Subcutaneous abdominal adipose tissue (tissue), 5 donors: ENCODE measurements around the gene RGS7.

Experiments used
- H3K27ac ChIP-seq: one replicate; pipeline ENCODE4 v1.7.0; 2013; ENCODE audit warnings: low read depth, mild to moderate bottlenecking, inconsistent platforms, low read length, moderate library complexity
- H3K27me3 ChIP-seq, 5 donors: one replicate each; pipeline ENCODE4 v1.7.0; 2013; ENCODE audit warnings: low read length in 5 of 5, inconsistent platforms in 1 of 5; ENCODE audit not compliant: control insufficient read depth in 5 of 5, insufficient read depth in 4 of 5
- H3K36me3 ChIP-seq, 5 donors: one replicate each; pipeline ENCODE4 v1.7.0; 2013; ENCODE audit warnings: low read length in 5 of 5; ENCODE audit not compliant: control insufficient read depth in 5 of 5, insufficient read depth in 5 of 5
- H3K4me1 ChIP-seq, 5 donors: one replicate each; pipeline ENCODE4 v1.7.0; 2013; ENCODE audit warnings: low read length in 5 of 5, mild to moderate bottlenecking in 3 of 5, moderate library complexity in 1 of 5; ENCODE audit not compliant: control insufficient read depth in 5 of 5, insufficient read depth in 5 of 5
- H3K4me3 ChIP-seq, 5 donors: one replicate each; pipeline ENCODE4 v1.7.0; 2013; ENCODE audit warnings: low read length in 5 of 5, low read depth in 1 of 5
- H3K9ac ChIP-seq, 5 donors: one replicate each; pipeline ENCODE4 v1.7.0; 2013; ENCODE audit warnings: low read length in 5 of 5, mild to moderate bottlenecking in 4 of 5, moderate library complexity in 3 of 5
- H3K9me3 ChIP-seq, 5 donors: one replicate each; pipeline ENCODE4 v1.7.0; 2013; ENCODE audit warnings: low read length in 5 of 5; ENCODE audit not compliant: control insufficient read depth in 5 of 5
- donor health status: healthy.
- donor health status: healthy.
- donor health status: healthy.
- donor health status: healthy.
- donor health status: healthy.

Gene RGS7

GRCh38 chr1:241138248-241138647 is 218.8 kb downstream of the RGS7 start:
- H3K27me3 ChIP-seq = no peaks in the 10 kb centered on the region
- H3K9me3 ChIP-seq = no peaks in the 10 kb centered on the region
- H3K9ac ChIP-seq = no peak overlapping the region
- no peaks in the 10 kb centered on the region for H3K4me1 ChIP-seq
- H3K27ac ChIP-seq = no peak overlapping the region
- H3K36me3 ChIP-seq = no peaks in the 10 kb centered on the region
- no peak overlapping the region for H3K4me3 ChIP-seq

- H3K27ac ChIP-seq = no peak overlapping the region
- H3K4me3 ChIP-seq = no peak overlapping the region
- no peaks in the 10 kb centered on the region for H3K9me3 ChIP-seq
- H3K27me3 ChIP-seq = no peaks in the 10 kb centered on the region
- H3K9ac ChIP-seq = no peak overlapping the region
- H3K4me1 ChIP-seq = no peaks in the 10 kb centered on the region
- no peaks in the 10 kb centered on the region for H3K36me3 ChIP-seq
These were observed 220.6 kb downstream of the RGS7 start for GRCh38 chr1:241136389-241136788.

GRCh38 chr1:241131636-241132194 is 225.3 kb downstream of the RGS7 start:
- no peaks in the 10 kb centered on the region for H3K9me3 ChIP-seq
- no peak overlapping the region for H3K9ac ChIP-seq
- no peak overlapping the region for H3K4me3 ChIP-seq

GRCh38 chr1:241130881-241131280 is 226.1 kb downstream of the RGS7 start:
- H3K27ac ChIP-seq = no peak overlapping the region
- no peak overlapping the region for H3K9ac ChIP-seq
- no peaks in the 10 kb centered on the region for H3K4me1 ChIP-seq
- H3K4me3 ChIP-seq = no peak overlapping the region
- H3K9me3 ChIP-seq = no peaks in the 10 kb centered on the region
- H3K27me3 ChIP-seq = no peaks in the 10 kb centered on the region
- no peaks in the 10 kb centered on the region for H3K36me3 ChIP-seq

More at GRCh38 chr1:241131636-241132194, 225.3 kb downstream of the RGS7 start:
- no peaks in the 10 kb centered on the region for H3K27me3 ChIP-seq
- H3K36me3 ChIP-seq = no peaks in the 10 kb centered on the region
- H3K27ac ChIP-seq = no peak overlapping the region
- H3K4me1 ChIP-seq = no peaks in the 10 kb centered on the region

- no peaks in the 10 kb centered on the region for H3K36me3 ChIP-seq
- H3K27me3 ChIP-seq = no peaks in the 10 kb centered on the region
- no peaks in the 10 kb centered on the region for H3K9me3 ChIP-seq
- H3K9ac ChIP-seq = no peak overlapping the region
- H3K27ac ChIP-seq = no peak overlapping the region
- no peaks in the 10 kb centered on the region for H3K4me1 ChIP-seq
- no peak overlapping the region for H3K4me3 ChIP-seq
These were observed 227.6 kb downstream of the RGS7 start for GRCh38 chr1:241129207-241129960.

GRCh38 chr1:241125286-241125685 is 231.7 kb downstream of the RGS7 start:
- no peaks in the 10 kb centered on the region for H3K4me1 ChIP-seq
- H3K36me3 ChIP-seq = no peaks in the 10 kb centered on the region
- H3K9ac ChIP-seq = no peak overlapping the region
- H3K27ac ChIP-seq = no peak overlapping the region
- H3K9me3 ChIP-seq = no peaks in the 10 kb centered on the region
- H3K27me3 ChIP-seq = no peaks in the 10 kb centered on the region
- H3K4me3 ChIP-seq = no peak overlapping the region

GRCh38 chr1:241118049-241118448 is 239.0 kb downstream of the RGS7 start:
- H3K9me3 ChIP-seq = no peaks in the 10 kb centered on the region
- H3K4me3 ChIP-seq = no peak overlapping the region
- no peaks in the 10 kb centered on the region for H3K27me3 ChIP-seq
- no peaks in the 10 kb centered on the region for H3K4me1 ChIP-seq
- no peak overlapping the region for H3K9ac ChIP-seq
- H3K36me3 ChIP-seq = no peaks in the 10 kb centered on the region
- H3K27ac ChIP-seq = no peak overlapping the region

- H3K9ac ChIP-seq = no peak overlapping the region
- no peaks in the 10 kb centered on the region for H3K9me3 ChIP-seq
- no peak overlapping the region for H3K4me3 ChIP-seq
- H3K27me3 ChIP-seq = no peaks in the 10 kb centered on the region
- H3K27ac ChIP-seq = no peak overlapping the region
- H3K4me1 ChIP-seq = no peaks in the 10 kb centered on the region
- no peaks in the 10 kb centered on the region for H3K36me3 ChIP-seq
These were observed 241.2 kb downstream of the RGS7 start for GRCh38 chr1:241115784-241116183.

- Histone ChIP-seq H3K27me3 (no peaks in the 10 kb centered on the region), H3K4me3 (no peak overlapping the region), H3K4me1 (no peaks in the 10 kb centered on the region), H3K9me3 (no peaks in the 10 kb centered on the region), H3K9ac (no peak overlapping the region), H3K27ac (no peak overlapping the region), H3K36me3 (no peaks in the 10 kb centered on the region)
These were observed 242.2 kb downstream of the RGS7 start for GRCh38 chr1:241114699-241115233.

- H3K36me3 ChIP-seq = no peaks in the 10 kb centered on the region
- no peak overlapping the region for H3K9ac ChIP-seq
- no peak overlapping the region for H3K27ac ChIP-seq
- H3K4me1 ChIP-seq = no peaks in the 10 kb centered on the region
- no peaks in the 10 kb centered on the region for H3K27me3 ChIP-seq
- H3K9me3 ChIP-seq = no peaks in the 10 kb centered on the region
- no peak overlapping the region for H3K4me3 ChIP-seq
These were observed 243.4 kb downstream of the RGS7 start for GRCh38 chr1:241113557-241113956.
